Esophagus squamous epithelium (tissue), 4 donors: ENCODE data around the gene FAM210B.

ENCODE experiments used
- CTCF ChIP-seq, 6 experiments: fragments of 450-650 bp in 4 of 6; fragments of 200-600 bp in 2 of 6; sonication (generic) in 2 of 6; IDR thresholded peaks; one replicate each; pipeline ENCODE4 v1.5.1; 2016 to 2019; ENCODE audit warnings: antibody characterized with exemption in 6 of 6, mild to moderate bottlenecking in 4 of 6, moderate library complexity in 4 of 6
- POLR2A ChIP-seq, 4 donors: fragments of 450-650 bp; IDR thresholded peaks; one replicate each; pipeline ENCODE4 v1.6.1; 2017; ENCODE audit warnings: antibody characterized with exemption in 4 of 4, mild to moderate bottlenecking in 4 of 4, moderate library complexity in 3 of 4

GRCh38 chr20:56316483-56316882, 42.3 kb upstream of the FAM210B start:
- TF ChIP-seq POLR2A (IDR thresholded peaks at IDR 0.05) (no peak), CTCF (IDR thresholded peaks at IDR 0.05) (no peak)
